ENCODE data around the gene BBS2. TPM values are rescaled to one million over a fixed set of nuclear protein-coding genes. Genes with fewer than 3 reads are reported as not detected.
A peak's percentile ranks its signal among the peaks of the same experiment; 100 is the strongest.

The BBS2 gene
- total RNA-seq, 6 experiments from 2014 or later: 26.2 to 33.3 (median 29.5) TPM

DNA sequence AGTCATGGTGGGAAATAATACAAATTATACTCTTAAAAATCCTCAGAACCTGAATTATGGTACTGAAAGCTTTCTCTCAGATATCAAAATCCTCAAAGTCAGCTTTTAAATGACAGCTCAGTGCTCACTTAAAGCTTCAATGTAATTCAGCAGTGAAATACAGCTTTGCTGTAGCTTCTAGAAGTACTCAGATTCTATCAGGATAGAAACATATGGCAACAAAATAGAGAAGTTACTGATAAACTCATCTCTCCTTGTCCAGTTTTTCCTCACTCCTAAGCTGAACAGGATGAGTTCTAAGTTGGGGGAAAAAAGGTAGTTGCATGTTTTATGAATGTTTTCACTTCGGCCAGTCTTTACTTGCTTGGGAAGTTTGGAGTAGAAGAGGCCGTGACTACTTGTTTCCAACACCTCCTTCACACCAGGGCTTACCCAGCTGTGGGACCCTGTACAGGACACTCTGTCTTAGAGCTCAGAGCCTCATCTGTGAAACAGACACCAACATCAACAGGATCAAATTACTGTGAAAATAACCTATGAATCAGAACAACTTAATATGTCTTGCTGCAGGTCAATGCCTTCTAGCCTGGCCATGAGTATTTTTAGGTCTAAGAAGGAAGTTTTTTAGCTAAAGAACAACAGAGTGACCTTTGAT lies 38.2 kb downstream of the BBS2 start:
- TF ChIP-seq CTCF (IDR thresholded peaks at IDR 0.05): no peak
- Mint-ChIP-seq H3K4me1 (ENCODE audit: low read depth) (peaks cover 29% of the 10 kb centered on the region), H3K9me3 (no peaks in the 10 kb centered on the region), H3K36me3 (ENCODE audit: low read depth) (peaks cover 37% of the 10 kb centered on the region), H3K27ac (peak overlapping the region; percentile 37), H3K27me3 (ENCODE audit: insufficient read depth) (no peaks in the 10 kb centered on the region), H3K4me3 (no peak overlapping the region)
- no peak for DNase-seq

DNA sequence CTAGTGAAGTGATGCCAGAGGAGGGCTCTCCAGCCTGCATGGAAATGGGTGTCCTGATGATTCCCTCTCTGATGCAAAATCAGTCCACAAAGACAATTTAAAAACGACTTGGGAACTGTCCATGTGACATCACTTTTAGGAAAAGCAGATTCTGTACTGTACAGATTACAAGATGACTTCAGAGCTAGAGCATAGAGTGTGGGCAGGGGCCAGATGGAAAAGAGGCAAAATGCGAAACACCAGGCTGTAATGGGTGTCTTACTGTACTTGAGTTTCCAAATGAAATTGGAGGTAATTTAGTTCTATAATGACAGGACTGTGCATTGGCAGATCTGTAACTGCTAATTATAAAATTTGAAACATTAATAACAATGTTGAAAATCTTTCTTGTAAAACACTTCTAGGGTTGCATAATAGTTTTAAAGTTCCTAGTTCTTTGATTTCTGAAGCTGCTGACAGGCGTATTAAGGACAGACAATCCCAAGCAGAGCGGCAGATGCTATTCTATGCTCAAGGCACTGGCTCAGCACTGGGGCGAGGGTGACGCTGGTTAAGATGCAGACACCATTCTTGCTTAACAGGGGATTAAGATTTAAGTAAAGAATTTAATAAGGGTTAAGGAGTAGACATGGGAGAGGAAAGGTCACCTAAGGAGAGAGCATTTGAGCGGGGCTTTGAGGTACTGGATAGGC lies 38.9 kb downstream of the BBS2 start:
- Mint-ChIP-seq H3K27me3 (ENCODE audit: insufficient read depth) (no peaks in the 10 kb centered on the region), H3K36me3 (ENCODE audit: low read depth) (peaks cover 39% of the 10 kb centered on the region), H3K27ac (no peak overlapping the region), H3K9me3 (no peaks in the 10 kb centered on the region), H3K4me1 (ENCODE audit: low read depth) (peaks cover 36% of the 10 kb centered on the region), H3K4me3 (no peak overlapping the region)
- no peak for TF ChIP-seq CTCF (IDR thresholded peaks at IDR 0.05)
- no peak for DNase-seq

DNA sequence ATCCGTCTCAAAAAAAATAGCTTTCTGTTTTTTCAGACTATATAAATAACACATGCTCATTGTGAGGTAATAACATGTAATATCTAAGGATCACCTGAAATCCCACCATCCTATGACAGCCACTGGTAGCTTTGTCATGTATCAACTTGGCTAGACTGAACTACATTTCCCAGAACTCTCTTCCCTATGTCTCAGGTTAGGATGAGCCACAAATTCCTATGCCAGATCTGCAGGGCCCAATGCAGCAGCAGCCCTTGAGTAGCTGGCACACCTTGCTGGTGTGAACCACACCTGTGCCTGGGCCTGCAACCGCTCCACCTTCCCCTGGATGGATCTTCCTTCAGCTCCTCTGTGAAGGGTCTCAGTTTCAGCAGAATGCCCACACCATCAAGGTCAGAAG lies 40.4 kb downstream of the BBS2 start:
- peaks cover 44% of the 10 kb centered on the region for H3K36me3 Mint-ChIP-seq (ENCODE audit: low read depth)
- H3K27ac Mint-ChIP-seq: no peak overlapping the region
- H3K4me3 Mint-ChIP-seq: no peak overlapping the region
- H3K27me3 Mint-ChIP-seq (ENCODE audit: insufficient read depth): no peaks in the 10 kb centered on the region
- no peak for TF ChIP-seq CTCF (IDR thresholded peaks at IDR 0.05)
- no peaks in the 10 kb centered on the region for H3K9me3 Mint-ChIP-seq
- no peak for DNase-seq
- H3K4me1 Mint-ChIP-seq (ENCODE audit: low read depth): peaks cover 38% of the 10 kb centered on the region

- no peak overlapping the region for H3K4me3 Mint-ChIP-seq
- H3K9me3 Mint-ChIP-seq: no peaks in the 10 kb centered on the region
- no peak for TF ChIP-seq CTCF (IDR thresholded peaks at IDR 0.05)
- peaks cover 38% of the 10 kb centered on the region for H3K4me1 Mint-ChIP-seq (ENCODE audit: low read depth)
- peaks cover 40% of the 10 kb centered on the region for H3K36me3 Mint-ChIP-seq (ENCODE audit: low read depth)
- no peaks in the 10 kb centered on the region for H3K27me3 Mint-ChIP-seq (ENCODE audit: insufficient read depth)
- no peak for DNase-seq
- H3K27ac Mint-ChIP-seq: no peak overlapping the region
These were observed 41.4 kb downstream of the BBS2 start for GRCh38 chr16:56478281-56479049.

- peak; percentile 81 for DNase-seq
- H3K27me3 Mint-ChIP-seq (ENCODE audit: insufficient read depth): no peaks in the 10 kb centered on the region
- H3K9me3 Mint-ChIP-seq: no peaks in the 10 kb centered on the region
- no peak overlapping the region for H3K4me3 Mint-ChIP-seq
- H3K4me1 Mint-ChIP-seq (ENCODE audit: low read depth): peaks cover 31% of the 10 kb centered on the region
- no peak for TF ChIP-seq CTCF (IDR thresholded peaks at IDR 0.05)
- H3K36me3 Mint-ChIP-seq (ENCODE audit: low read depth): peaks cover 34% of the 10 kb centered on the region
- peak overlapping the region; percentile 88 for H3K27ac Mint-ChIP-seq
These were observed 42.5 kb downstream of the BBS2 start for GRCh38 chr16:56477096-56477878.

All from HFFc6 (cell line).